Mesenchymal stem cell (in vitro differentiated cells and primary cell): ENCODE measurements around the gene MED20.

Experiments used
- DNase-seq: peaks from one replicate; pipeline ENCODE4 v3.0.0-alpha.2; 2013
- H2AFZ ChIP-seq: one replicate; pipeline ENCODE4 v1.6.1; 2013; ENCODE audit warnings: low read depth, mild to moderate bottlenecking, control low read depth, inconsistent platforms, low read length, moderate library complexity
- H2AK5ac ChIP-seq: 2 replicates; pipeline ENCODE4 v1.6.1; 2013; ENCODE audit warnings: low read length, moderate library complexity, mild to moderate bottlenecking, inconsistent platforms; ENCODE audit not compliant: severe bottlenecking
- H2BK120ac ChIP-seq: one replicate; pipeline ENCODE4 v1.6.1; 2013; ENCODE audit warnings: low read depth, mild to moderate bottlenecking, inconsistent platforms, low read length, moderate library complexity
- H2BK12ac ChIP-seq, 2 experiments: one replicate each; pipeline ENCODE4 v1.6.1; 2013; ENCODE audit warnings: inconsistent platforms in 2 of 2, low read length in 2 of 2, mild to moderate bottlenecking in 2 of 2, moderate library complexity in 2 of 2, control low read depth in 1 of 2
- H2BK15ac ChIP-seq: one replicate; pipeline ENCODE4 v1.6.1; 2013; ENCODE audit warnings: mild to moderate bottlenecking, low read depth, inconsistent platforms; ENCODE audit not compliant: poor library complexity, severe bottlenecking
- H2BK5ac ChIP-seq: 2 replicates; pipeline ENCODE4 v1.6.1; 2013; ENCODE audit warnings: low read depth, mild to moderate bottlenecking, low read length, control low read depth, inconsistent platforms; ENCODE audit not compliant: poor library complexity, severe bottlenecking
- H3K14ac ChIP-seq, 2 experiments: one replicate each; pipeline ENCODE4 v1.6.1; 2013; ENCODE audit warnings: inconsistent platforms in 2 of 2, low read length in 2 of 2, control low read depth in 1 of 2, mild to moderate bottlenecking in 1 of 2, moderate library complexity in 1 of 2
- H3K18ac ChIP-seq, 2 experiments: one replicate each; pipeline ENCODE4 v1.6.1; 2013; ENCODE audit warnings: inconsistent platforms in 2 of 2, low read length in 2 of 2, control low read depth in 1 of 2, low read depth in 1 of 2, mild to moderate bottlenecking in 1 of 2
- H3K23ac ChIP-seq, 2 experiments: one replicate each; pipeline ENCODE4 v1.6.1; 2013; ENCODE audit warnings: inconsistent platforms in 2 of 2, low read length in 2 of 2, mild to moderate bottlenecking in 2 of 2, moderate library complexity in 2 of 2, control low read depth in 1 of 2
- H3K27ac ChIP-seq: 2 replicates; pipeline ENCODE4 v1.5.1; 2013; ENCODE audit warnings: mild to moderate bottlenecking, moderate library complexity, low read length, control low read depth, inconsistent platforms; ENCODE audit not compliant: poor library complexity, severe bottlenecking
- H3K27me3 ChIP-seq, 2 experiments: 2 replicates each; pipeline versions ENCODE4 v1.6.1 to v1.7.0; 2013; ENCODE audit warnings: low read length in 2 of 2, mild to moderate bottlenecking in 2 of 2, moderate library complexity in 2 of 2, control low read depth in 1 of 2, inconsistent platforms in 1 of 2; ENCODE audit not compliant: control insufficient read depth in 1 of 2, insufficient read depth in 1 of 2
- H3K36me3 ChIP-seq, 2 experiments: 2 replicates each; pipeline versions ENCODE4 v1.6.1 to v1.7.0; 2013; ENCODE audit warnings: low read length in 2 of 2, control low read depth in 1 of 2, inconsistent platforms in 1 of 2, low read depth in 1 of 2, mild to moderate bottlenecking in 1 of 2; ENCODE audit not compliant: insufficient read depth in 2 of 2, control insufficient read depth in 1 of 2
- H3K4ac ChIP-seq, 2 experiments: one replicate each; pipeline ENCODE4 v1.6.1; 2013; ENCODE audit warnings: inconsistent platforms in 2 of 2, low read length in 2 of 2, mild to moderate bottlenecking in 2 of 2, moderate library complexity in 2 of 2, control low read depth in 1 of 2, low read depth in 1 of 2
- H3K4me1 ChIP-seq: 2 replicates; pipeline ENCODE4 v1.6.1; 2013; ENCODE audit warnings: low read depth, low read length, control low read depth; ENCODE audit not compliant: control insufficient read depth, insufficient read depth
- H3K4me2 ChIP-seq: 2 replicates; pipeline ENCODE4 v1.6.1; 2013; ENCODE audit warnings: low read length, mild to moderate bottlenecking, inconsistent platforms; ENCODE audit not compliant: poor library complexity, severe bottlenecking
- H3K4me3 ChIP-seq, 2 experiments: 2 replicates each; pipeline versions ENCODE4 v1.5.1 to v1.7.0; 2013; ENCODE audit warnings: low read length in 2 of 2, mild to moderate bottlenecking in 2 of 2, control low read depth in 1 of 2, low read depth in 1 of 2; ENCODE audit not compliant: insufficient read depth in 1 of 2
- H3K79me1 ChIP-seq: replicated peaks from 2 replicates; pipeline ENCODE4 v1.6.1; 2013; ENCODE audit warnings: mild to moderate bottlenecking, control low read depth, low read length, inconsistent platforms; ENCODE audit not compliant: poor library complexity, severe bottlenecking
- H3K9ac ChIP-seq: 2 replicates; pipeline ENCODE4 v1.7.0; 2013; ENCODE audit warnings: mild to moderate bottlenecking, low read length, moderate library complexity
- H3K9me3 ChIP-seq: 2 replicates; pipeline ENCODE4 v1.7.0; 2013; ENCODE audit warnings: mild to moderate bottlenecking, low read length; ENCODE audit not compliant: control insufficient read depth
- H4K8ac ChIP-seq: one replicate; pipeline ENCODE4 v1.6.1; 2013; ENCODE audit warnings: inconsistent platforms, mild to moderate bottlenecking, low read length, moderate library complexity
- H4K91ac ChIP-seq: one replicate; pipeline ENCODE4 v1.6.1; 2013; ENCODE audit warnings: mild to moderate bottlenecking, low read length, inconsistent platforms
- whole genome bisulfite sequencing: methylation state at CpG from one replicate; pipeline ENCODE4 v1.1.7; 2013; ENCODE audit warnings: mixed read lengths; 5-methylcytosine and 5-hydroxymethylcytosine counted together

The MED20 gene

GRCh38 chr6:41963371-41963770 lies 42.4 kb upstream of the MED20 start:
- Histone ChIP-seq H3K9me3 (no peaks in the 10 kb centered on the region), H2BK15ac (no peak overlapping the region), H2BK5ac (no peak overlapping the region), H2BK120ac (peak overlapping the region; percentile 13), H3K27ac (no peak overlapping the region), H3K4ac (no peak overlapping the region), H3K79me1 (no peaks in the 10 kb centered on the region), H4K91ac (no peak overlapping the region), H4K8ac (no peak overlapping the region), H3K4me2 (no peak overlapping the region), H3K4me3 (no peak overlapping the region), H3K36me3 (no peaks in the 10 kb centered on the region), H2BK12ac (no peak overlapping the region), H3K18ac (no peak overlapping the region), H2AFZ (no peak overlapping the region), H3K23ac (no peak overlapping the region), H2AK5ac (peak overlapping the region; percentile 47), H3K9ac (no peak overlapping the region), H3K4me1 (peaks cover 20% of the 10 kb centered on the region), H3K14ac (no peak overlapping the region), H3K27me3 (no peaks in the 10 kb centered on the region)
- WGBS = 86% methylated on average over 1 of the region's 1 CpG
- DNase-seq = no peak

- no peak overlapping the region for H3K4me3 ChIP-seq
- no peak overlapping the region for H2BK15ac ChIP-seq
- no peaks in the 10 kb centered on the region for H3K79me1 ChIP-seq
- H3K18ac ChIP-seq = no peak overlapping the region
- no peak overlapping the region for H2BK5ac ChIP-seq
- H2BK12ac ChIP-seq = no peak overlapping the region
- no peak overlapping the region for H3K4me2 ChIP-seq
- H3K14ac ChIP-seq = no peak overlapping the region
- DNase-seq = no peak
- no peak overlapping the region for H4K91ac ChIP-seq
- H2AK5ac ChIP-seq = no peak overlapping the region
- H3K9me3 ChIP-seq = no peaks in the 10 kb centered on the region
- no peak overlapping the region for H3K27ac ChIP-seq
- WGBS = no CpG with 5 or more reads among the region's 4 CpGs
- no peak overlapping the region for H3K23ac ChIP-seq
- peaks cover 10% of the 10 kb centered on the region for H3K4me1 ChIP-seq
- H4K8ac ChIP-seq = no peak overlapping the region
- no peak overlapping the region for H3K9ac ChIP-seq
- H3K4ac ChIP-seq = no peak overlapping the region
- no peaks in the 10 kb centered on the region for H3K36me3 ChIP-seq
- no peak overlapping the region for H2AFZ ChIP-seq
- H2BK120ac ChIP-seq = no peak overlapping the region
- H3K27me3 ChIP-seq = no peaks in the 10 kb centered on the region
These were observed 39.1 kb upstream of the MED20 start for GRCh38 chr6:41960028-41960427.

GRCh38 chr6:41958022-41958856 lies 37.3 kb upstream of the MED20 start:
- Histone ChIP-seq H3K23ac (no peak overlapping the region), H2AFZ (no peak overlapping the region), H3K79me1 (no peaks in the 10 kb centered on the region), H3K36me3 (no peaks in the 10 kb centered on the region), H3K27me3 (no peaks in the 10 kb centered on the region), H3K27ac (no peak overlapping the region), H2BK12ac (no peak overlapping the region), H3K18ac (no peak overlapping the region), H2BK120ac (no peak overlapping the region), H2AK5ac (no peak overlapping the region), H3K4me2 (no peak overlapping the region), H4K91ac (no peak overlapping the region), H3K14ac (no peak overlapping the region), H3K4me3 (no peak overlapping the region), H3K4ac (no peak overlapping the region), H2BK5ac (no peak overlapping the region), H3K4me1 (peaks cover 5% of the 10 kb centered on the region), H2BK15ac (no peak overlapping the region), H4K8ac (no peak overlapping the region), H3K9ac (no peak overlapping the region), H3K9me3 (no peaks in the 10 kb centered on the region)
- 98% methylated on average over 3 of the region's 6 CpGs for WGBS
- no peak for DNase-seq

- Histone ChIP-seq H3K14ac (no peak overlapping the region), H2AFZ (no peak overlapping the region), H2AK5ac (no peak overlapping the region), H3K4me2 (no peak overlapping the region), H2BK12ac (no peak overlapping the region), H3K23ac (no peak overlapping the region), H3K79me1 (no peaks in the 10 kb centered on the region), H3K27ac (no peak overlapping the region), H2BK120ac (no peak overlapping the region), H3K18ac (no peak overlapping the region), H4K8ac (no peak overlapping the region), H3K9ac (no peak overlapping the region), H4K91ac (no peak overlapping the region), H3K27me3 (no peaks in the 10 kb centered on the region), H3K9me3 (no peaks in the 10 kb centered on the region), H3K4me1 (peaks cover 5% of the 10 kb centered on the region), H2BK15ac (no peak overlapping the region), H3K4me3 (no peak overlapping the region), H3K36me3 (no peaks in the 10 kb centered on the region), H3K4ac (no peak overlapping the region), H2BK5ac (no peak overlapping the region)
- WGBS = 61% methylated on average over 4 of the region's 4 CpGs
- DNase-seq = no peak
These were observed 36.2 kb upstream of the MED20 start for GRCh38 chr6:41957117-41957516.
